Adipocyte (in vitro differentiated cells): ENCODE results near the gene ACCS.

Source experiments
- DNase-seq: peaks from one replicate; pipeline ENCODE4 v3.0.0-alpha.2; 2015; ENCODE audit warnings: low read depth
- H3K27me3 ChIP-seq: replicated peaks from 2 replicates; pipeline ENCODE4 v1.7.0; 2013; ENCODE audit warnings: mild to moderate bottlenecking, low read length, moderate library complexity; ENCODE audit not compliant: control insufficient read depth, insufficient read depth
- H3K36me3 ChIP-seq: 2 replicates; pipeline ENCODE4 v1.7.0; 2013; ENCODE audit warnings: low read length, mild to moderate bottlenecking, moderate library complexity; ENCODE audit not compliant: control insufficient read depth, insufficient read depth, severe bottlenecking
- H3K4me1 ChIP-seq: 2 replicates; pipeline ENCODE4 v1.7.0; 2013; ENCODE audit warnings: mild to moderate bottlenecking, low read length, moderate library complexity; ENCODE audit not compliant: control insufficient read depth, insufficient read depth
- H3K4me3 ChIP-seq: 2 replicates; pipeline ENCODE4 v1.7.0; 2013; ENCODE audit warnings: mild to moderate bottlenecking, low read length, moderate library complexity
- H3K9ac ChIP-seq: 2 replicates; pipeline ENCODE4 v1.7.0; 2013; ENCODE audit warnings: mild to moderate bottlenecking, low read length, moderate library complexity
- H3K9me3 ChIP-seq: 2 replicates; pipeline ENCODE4 v1.7.0; 2013; ENCODE audit warnings: mild to moderate bottlenecking, low read length, moderate library complexity; ENCODE audit not compliant: control insufficient read depth

ACCS gene

GRCh38 chr11:44113572-44113971 is 47.5 kb downstream of the ACCS start:
- Histone ChIP-seq H3K27me3 (no peaks in the 10 kb centered on the region), H3K4me3 (no peak overlapping the region), H3K36me3 (peaks cover 60% of the 10 kb centered on the region), H3K9ac (no peak overlapping the region), H3K9me3 (no peaks in the 10 kb centered on the region), H3K4me1 (no peaks in the 10 kb centered on the region)
- no peak for DNase-seq

DNA sequence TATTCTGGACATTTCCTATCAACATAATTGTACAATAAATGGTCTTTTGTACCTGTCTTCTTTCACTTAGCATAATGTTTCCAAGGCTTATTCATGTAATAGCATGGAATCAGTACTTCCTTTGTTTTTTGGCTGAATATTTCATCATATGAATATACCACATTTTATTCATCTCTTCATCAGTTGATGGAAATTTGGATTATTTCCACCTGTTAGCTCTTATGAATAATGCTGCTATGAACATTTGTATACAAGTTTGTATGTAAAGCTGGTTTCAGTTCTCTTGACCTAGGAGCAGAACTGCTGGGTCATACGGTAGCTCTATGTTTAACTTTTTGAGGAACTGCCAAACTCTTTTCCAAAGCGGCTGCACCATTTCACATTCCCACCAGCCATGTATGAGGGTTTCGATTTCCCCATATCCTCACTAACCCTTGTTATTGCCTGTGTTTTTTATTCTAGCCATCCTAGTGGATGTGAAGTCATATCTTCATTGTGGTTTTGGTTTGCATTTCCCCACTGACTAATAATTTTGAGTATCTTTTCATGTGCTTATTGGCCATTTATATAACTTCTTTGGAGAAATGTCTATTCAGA is 50.3 kb downstream of the ACCS start:
- H3K4me3 ChIP-seq, result no peak overlapping the region
- peaks cover 5% of the 10 kb centered on the region for H3K4me1 ChIP-seq
- no peak for DNase-seq
- H3K36me3 ChIP-seq, result peaks cover 55% of the 10 kb centered on the region
- H3K27me3 ChIP-seq, result no peaks in the 10 kb centered on the region
- H3K9me3 ChIP-seq, result no peaks in the 10 kb centered on the region
- no peak overlapping the region for H3K9ac ChIP-seq

DNA sequence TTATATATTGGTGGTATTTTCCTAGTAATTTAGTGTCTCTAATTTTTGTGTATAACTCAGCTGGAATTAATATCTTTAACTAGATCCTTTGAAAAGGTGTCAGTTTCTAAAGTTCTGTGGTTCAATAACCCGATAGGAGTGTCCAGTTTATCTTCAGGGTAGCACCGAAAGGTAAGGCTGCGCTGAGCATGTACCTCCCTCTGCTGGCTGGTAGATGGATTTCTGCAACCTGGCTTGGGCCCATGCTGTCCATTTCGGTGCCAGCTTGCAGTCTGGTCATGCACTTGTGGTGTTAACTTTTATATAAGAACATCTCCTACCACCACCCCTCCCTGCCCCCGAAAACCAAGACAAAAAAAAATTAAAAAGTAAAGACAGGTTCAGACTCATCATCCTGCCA is 54.1 kb downstream of the ACCS start:
- Histone ChIP-seq H3K9me3 (no peaks in the 10 kb centered on the region), H3K27me3 (no peaks in the 10 kb centered on the region), H3K36me3 (peaks cover 45% of the 10 kb centered on the region), H3K4me1 (peaks cover 5% of the 10 kb centered on the region), H3K4me3 (no peak overlapping the region), H3K9ac (no peak overlapping the region)
- no peak for DNase-seq

DNA sequence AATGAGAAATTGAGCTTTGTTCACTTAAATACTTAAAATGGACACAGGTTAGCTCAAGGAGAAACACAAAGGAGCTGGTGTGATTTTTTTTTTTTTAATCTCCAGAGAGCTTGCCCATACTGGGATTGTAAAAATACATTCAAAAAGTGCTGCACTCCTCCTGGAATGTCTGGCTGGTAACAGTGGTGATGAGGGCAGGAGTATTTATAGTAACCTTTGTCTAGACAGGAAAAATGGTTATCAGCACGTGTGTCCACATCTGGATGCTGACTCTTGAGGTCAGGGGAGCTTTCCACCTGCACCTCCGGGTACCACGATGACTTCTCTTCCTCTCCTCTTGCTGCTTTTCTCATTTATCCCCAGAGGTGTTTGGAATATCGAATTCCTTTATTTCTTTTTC is 59.5 kb downstream of the ACCS start:
- no peaks in the 10 kb centered on the region for H3K4me1 ChIP-seq
- no peaks in the 10 kb centered on the region for H3K27me3 ChIP-seq
- H3K9ac ChIP-seq, result no peak overlapping the region
- no peak overlapping the region for H3K4me3 ChIP-seq
- H3K36me3 ChIP-seq, result peaks cover 61% of the 10 kb centered on the region
- no peaks in the 10 kb centered on the region for H3K9me3 ChIP-seq
- DNase-seq, result no peak

DNA sequence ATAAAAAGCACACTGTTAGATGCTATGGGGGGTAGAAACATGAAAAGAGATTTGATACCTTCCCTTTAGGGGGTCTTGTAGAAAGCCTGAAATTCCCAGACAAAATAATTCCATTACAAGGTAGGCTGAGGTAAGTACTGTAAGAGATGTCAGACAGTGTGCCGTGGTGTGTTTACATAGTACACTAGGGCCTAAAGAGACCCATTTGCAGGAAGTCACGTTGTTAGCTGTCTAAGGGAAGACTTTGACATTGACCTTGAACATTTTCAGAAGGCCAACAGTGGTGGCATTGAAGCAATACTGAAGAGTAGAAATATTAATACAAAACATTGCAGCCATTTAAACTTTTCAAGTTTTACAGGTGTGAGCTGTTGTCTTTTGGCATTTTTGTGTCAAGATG is 60.2 kb downstream of the ACCS start:
- Histone ChIP-seq H3K4me3 (no peak overlapping the region), H3K9me3 (no peaks in the 10 kb centered on the region), H3K9ac (no peak overlapping the region), H3K27me3 (no peaks in the 10 kb centered on the region), H3K36me3 (peaks cover 68% of the 10 kb centered on the region), H3K4me1 (no peaks in the 10 kb centered on the region)
- DNase-seq, result no peak

GRCh38 chr11:44127130-44127529 is 61.1 kb downstream of the ACCS start:
- no peak for DNase-seq
- Histone ChIP-seq H3K4me3 (no peak overlapping the region), H3K36me3 (peaks cover 70% of the 10 kb centered on the region), H3K4me1 (no peaks in the 10 kb centered on the region), H3K9ac (no peak overlapping the region), H3K9me3 (no peaks in the 10 kb centered on the region), H3K27me3 (no peaks in the 10 kb centered on the region)

DNA sequence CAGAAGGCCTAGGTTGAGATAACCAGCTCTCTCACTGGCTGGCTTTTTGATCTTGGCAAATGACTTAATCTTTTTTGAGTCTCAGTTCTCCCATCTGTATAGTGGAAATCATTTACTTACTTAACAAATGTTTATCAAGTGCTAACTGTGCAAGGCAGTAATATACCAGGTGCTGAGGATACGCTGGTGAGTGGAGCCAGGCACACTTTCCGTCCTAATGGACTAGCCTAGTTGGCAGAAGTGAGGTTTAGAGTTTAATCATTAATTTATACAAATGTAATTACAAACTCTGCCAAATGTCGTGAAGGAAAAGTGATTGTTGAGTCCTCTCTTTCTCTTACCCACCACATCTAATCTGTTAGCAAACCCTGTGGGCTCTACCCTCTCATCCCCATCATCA is 62.7 kb downstream of the ACCS start:
- no peaks in the 10 kb centered on the region for H3K4me1 ChIP-seq
- H3K4me3 ChIP-seq, result no peak overlapping the region
- H3K27me3 ChIP-seq, result no peaks in the 10 kb centered on the region
- no peaks in the 10 kb centered on the region for H3K9me3 ChIP-seq
- DNase-seq, result no peak
- peaks cover 70% of the 10 kb centered on the region for H3K36me3 ChIP-seq
- no peak overlapping the region for H3K9ac ChIP-seq

- Histone ChIP-seq H3K27me3 (no peaks in the 10 kb centered on the region), H3K9ac (no peak overlapping the region), H3K9me3 (no peaks in the 10 kb centered on the region), H3K4me3 (no peak overlapping the region), H3K36me3 (peaks cover 57% of the 10 kb centered on the region), H3K4me1 (no peaks in the 10 kb centered on the region)
- DNase-seq, result no peak
Measured at GRCh38 chr11:44130751-44131150, 64.7 kb downstream of the ACCS start.

GRCh38 chr11:44133335-44133946 is 67.4 kb downstream of the ACCS start:
- Histone ChIP-seq H3K4me3 (no peak overlapping the region), H3K36me3 (peaks cover 30% of the 10 kb centered on the region), H3K27me3 (no peaks in the 10 kb centered on the region), H3K9ac (no peak overlapping the region), H3K9me3 (no peaks in the 10 kb centered on the region), H3K4me1 (peaks cover 8% of the 10 kb centered on the region)
- DNase-seq, result peak; percentile 83
